Stimulated activated CD4-positive, alpha-beta T cell treated with anti-CD3 and anti-CD28 coated beads, Interleukin-2, amount 100 ng/mL, for 24 hours (primary cell): ENCODE measurements around the gene CLEC1B.
"Not testable (repeated sequence)": the region's sequence is repeated elsewhere in the genome, so short reads cannot be mapped to it uniquely, and the experiment has no call there.

Source experiments
- DNase-seq, 2 donors: peaks; one replicate each; pipeline ENCODE4 v3.0.0-alpha.2; 2020

CLEC1B gene

DNA sequence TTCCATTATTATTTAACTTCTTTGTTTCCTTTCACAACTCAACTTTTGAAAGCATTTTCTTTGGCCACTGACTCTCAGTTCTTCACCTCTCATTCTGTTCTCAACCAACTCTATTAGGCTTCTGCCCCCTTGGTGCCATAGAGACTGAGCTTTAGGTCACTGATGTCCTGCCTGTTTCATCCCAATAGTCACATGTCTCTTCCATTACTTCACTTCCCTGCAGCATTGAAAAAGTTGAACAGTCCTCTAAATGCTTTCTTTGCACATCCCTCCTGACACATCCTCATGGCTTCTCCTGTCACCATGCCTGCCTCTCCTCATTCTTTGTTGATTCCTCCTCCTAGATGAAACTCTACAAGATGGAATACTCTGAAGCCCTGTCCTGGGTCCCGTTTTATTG is 25.0 kb downstream of the CLEC1B start:
- DNase-seq = no peak

- DNase-seq = no peak
These were observed 27.7 kb downstream of the CLEC1B start, which contains the start of gene CLEC12A for GRCh38 chr12:9971181-9971580. TSS of gene CLEC12A (plus strand) at chr12:9971409. CDS start at chr12:9971597, 188 bp downstream.

DNA sequence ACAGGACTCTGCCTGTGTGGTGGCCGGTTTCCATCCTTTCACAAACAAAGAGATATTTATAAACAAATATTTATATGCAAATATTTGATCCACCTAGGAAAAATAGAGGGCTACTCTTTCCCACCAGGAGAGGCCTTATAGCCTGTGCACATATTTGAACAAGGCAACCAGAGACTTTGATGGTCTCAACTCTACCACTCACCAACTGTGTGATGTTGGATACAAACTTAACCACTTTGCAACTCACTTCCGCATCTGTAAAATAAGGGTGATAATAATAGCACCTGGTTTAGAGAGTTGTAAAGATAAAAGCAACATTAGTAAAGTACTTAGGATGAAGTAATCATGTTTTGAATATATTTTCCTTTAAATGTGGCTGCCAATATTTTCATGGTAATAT is 29.2 kb downstream of the CLEC1B start:
- DNase-seq = no peak

DNA sequence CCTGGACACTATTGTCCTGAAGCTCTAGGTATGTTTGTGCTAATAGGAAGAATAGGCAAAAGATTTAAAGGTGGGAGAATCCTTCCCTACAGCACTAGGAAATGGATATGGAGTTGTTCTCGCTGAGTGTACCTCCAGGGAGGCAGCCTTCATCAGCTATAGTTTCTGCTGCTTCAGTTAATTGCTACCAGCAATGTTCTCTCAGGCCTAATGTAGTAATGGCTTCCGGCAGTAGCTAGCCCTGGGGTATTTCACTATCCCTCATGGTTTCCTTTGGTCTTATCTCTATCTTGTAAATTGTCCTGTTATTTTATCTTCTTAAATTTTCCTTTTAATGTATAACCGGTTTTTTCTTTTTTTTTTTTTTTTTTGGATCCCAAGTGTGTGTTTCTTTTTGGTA is 37.0 kb downstream of the CLEC1B start:
- DNase-seq = no peak

DNA sequence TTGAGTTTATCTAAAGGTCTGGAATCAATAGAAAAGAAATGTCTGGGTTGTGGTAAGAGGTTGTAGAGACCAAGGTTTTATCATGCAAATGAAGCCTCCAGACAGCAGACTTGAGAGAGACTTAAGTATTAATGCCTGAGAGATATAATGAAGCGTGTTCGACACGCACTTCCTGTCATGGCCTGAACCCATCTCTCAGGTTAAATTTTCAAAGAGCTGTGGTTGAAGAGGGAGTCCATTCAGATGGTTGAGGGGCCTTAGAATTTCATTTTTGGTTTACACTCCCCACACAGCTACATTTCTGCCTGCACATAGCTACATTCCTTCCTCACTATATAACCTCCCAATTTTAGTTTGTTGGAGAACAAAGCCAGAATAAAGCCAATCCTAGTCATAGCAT is 37.8 kb downstream of the CLEC1B start:
- DNase-seq = no peak

DNA sequence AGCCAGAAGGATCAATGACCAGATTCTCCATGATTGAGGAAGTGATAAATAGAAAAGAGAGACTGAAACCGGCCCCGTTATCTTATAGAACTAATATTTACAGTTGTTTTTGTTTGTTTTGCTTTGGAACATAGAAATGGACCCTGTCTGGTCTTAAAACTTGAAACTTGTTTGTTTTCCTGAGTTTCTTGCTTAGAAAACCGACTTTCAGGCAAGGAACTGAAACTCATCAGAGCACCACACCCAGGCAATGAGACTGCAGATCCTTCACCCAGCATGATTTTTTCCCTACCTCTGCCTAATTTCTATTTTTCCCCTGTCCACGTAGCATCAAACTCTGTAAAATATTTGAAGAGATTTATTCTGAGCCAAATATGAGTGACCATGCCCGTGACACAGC is 38.3 kb downstream of the CLEC1B start:
- no peak for DNase-seq

GRCh38 chr12:9957834-9958233 is 41.1 kb downstream of the CLEC1B start:
- DNase-seq = no peak

GRCh38 chr12:9952954-9953729 is 45.8 kb downstream of the CLEC1B start:
- not testable (repeated sequence) for DNase-seq

DNA sequence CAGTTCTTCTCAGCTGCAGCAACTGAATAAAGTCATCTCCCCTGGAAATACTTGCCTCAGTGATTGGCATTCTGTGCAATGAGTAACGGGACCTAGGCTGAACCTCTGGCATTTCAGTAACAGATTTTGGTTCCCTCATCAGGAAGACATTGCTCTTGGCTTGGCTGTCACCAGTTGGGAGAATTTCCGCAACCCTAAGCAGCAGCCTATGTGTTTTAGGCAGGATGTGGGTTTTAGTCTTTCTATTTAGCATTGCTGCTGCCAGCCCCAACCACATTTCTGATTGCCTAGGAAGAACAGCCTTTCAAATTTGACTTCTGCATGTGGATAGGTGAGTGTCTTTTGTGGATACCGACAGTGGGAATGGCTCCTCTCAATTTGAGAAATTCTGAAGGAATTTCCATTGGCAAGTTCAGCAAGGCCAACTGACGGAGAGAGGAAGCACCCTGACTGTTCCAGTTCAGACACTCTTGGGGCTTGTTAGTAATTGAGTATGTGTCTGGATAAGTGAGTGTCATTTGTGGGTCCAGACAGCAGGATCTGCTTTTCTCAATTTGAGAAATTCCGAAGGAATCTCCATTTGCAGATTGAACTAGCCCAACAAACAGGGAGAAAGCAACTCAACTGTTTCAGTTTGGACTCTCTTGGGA is 47.8 kb downstream of the CLEC1B start:
- DNase-seq = peak; percentile 15 to 18

DNA sequence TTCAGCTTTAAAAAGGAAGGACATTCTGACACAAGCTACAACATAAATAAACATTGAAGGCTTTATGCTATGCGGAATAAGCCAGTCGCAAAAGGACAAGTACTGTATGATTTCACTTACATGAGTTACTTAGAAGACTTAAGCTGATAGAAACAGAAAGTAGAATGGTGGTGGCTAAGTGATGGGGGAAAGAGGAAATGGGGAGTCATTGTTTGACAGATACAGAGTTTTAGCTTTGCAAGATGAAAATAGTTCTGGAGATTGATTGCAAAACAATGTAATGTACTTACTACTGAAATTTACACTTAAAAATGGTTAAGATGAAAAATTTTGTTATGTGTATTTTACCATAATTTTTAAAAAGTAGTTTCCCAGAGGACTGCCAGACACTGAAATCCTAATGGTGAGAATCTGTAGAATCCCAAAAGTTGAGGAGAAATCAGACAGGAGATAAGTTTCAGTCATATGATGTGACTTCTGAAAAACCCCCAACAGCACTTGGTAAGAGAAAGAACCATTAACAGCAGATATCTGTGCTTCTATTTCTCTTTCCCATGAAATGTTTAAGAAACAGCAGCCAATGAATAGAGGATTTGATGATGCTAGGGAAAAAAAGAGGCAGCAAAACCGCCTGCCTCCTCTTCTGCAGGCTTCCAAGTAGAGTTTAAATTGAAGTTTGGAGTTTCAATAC is 50.2 kb downstream of the CLEC1B start:
- DNase-seq = no peak

- DNase-seq = no peak
These were observed 51.2 kb downstream of the CLEC1B start for GRCh38 chr12:9947674-9948073.

DNA sequence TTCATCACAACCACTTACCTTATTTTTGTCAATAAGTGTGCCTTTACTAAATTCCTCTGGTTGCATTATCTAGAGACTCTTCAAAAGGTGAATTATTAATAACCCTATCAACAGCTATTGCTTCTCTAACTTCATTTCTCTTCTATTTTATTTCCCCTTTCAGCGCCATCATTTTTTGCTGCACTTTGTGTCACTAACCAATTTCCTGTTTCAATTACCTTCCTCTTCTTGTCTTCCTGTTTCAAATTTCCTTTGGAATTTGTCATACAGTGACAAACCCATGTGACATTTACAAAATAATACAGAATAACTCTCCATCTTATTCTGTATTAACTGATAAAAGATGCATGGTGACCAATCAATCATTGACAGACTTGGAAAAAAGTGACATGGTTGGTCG is 54.5 kb downstream of the CLEC1B start:
- DNase-seq = no peak

DNA sequence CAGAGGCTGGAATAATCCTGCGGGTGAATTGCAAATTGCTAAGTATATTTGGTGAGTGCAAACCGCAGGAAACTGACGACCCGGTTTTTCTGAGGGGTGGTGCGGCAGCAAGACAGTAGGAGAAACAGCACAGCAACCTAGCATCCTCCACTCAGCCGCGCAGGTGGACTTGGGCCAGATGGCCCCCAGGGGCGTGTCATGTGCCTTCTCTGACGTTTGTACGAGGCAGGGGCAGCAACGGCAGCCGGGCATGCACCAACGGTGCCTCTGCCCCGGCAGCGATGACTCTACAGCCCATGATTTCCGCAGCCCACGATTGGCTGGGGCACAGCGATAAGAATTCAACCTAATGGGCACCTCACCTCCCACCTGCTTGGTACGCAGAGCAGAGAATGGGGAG is 55.7 kb downstream of the CLEC1B start:
- peak in 1 of 2 donors; percentile 5 for DNase-seq
